DMS79 treated with DMSO at 0.1 percent for 48 hours (cell line): ENCODE measurements around the gene GRM5.

ENCODE experiments used
- DNase-seq: peaks from one replicate; lab custom pipeline; 2025; lab: John Stamatoyannopoulos, UW

Gene GRM5

DNA sequence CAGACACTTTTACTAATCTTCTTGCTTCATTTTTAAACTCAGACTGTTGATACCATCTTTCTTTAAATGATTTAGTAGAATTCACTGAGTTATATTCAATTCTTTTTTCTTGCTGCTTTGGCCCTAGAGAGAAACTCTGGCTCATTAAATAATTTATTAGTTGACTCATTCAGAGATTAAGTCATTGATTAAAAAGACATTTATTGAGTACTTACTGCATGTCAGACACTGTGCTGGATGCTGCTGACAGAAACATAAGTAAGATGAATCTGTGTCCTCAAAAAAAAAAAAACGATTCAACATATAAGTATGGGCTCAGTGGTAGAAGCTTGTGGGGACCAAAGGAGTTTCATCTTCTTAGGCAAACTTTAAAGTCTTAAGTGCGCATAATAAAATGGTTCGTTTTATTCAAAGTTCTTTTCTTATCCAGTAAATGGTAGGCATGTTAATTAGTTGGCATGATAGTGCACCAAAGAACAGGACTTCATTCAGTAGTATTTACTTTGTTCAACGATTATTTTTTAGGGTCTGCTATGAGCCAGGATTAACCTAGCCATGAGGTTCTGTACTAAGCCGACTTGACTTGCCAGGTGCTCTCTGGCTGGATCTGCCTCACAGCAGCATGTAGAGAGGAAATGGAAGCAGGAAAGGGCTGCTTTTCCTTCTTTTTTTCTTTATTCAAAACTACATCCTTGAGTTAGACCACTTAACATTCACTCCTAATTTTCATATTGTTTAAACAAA lies 447.3 kb downstream of the GRM5 start:
- no peak for DNase-seq

DNA sequence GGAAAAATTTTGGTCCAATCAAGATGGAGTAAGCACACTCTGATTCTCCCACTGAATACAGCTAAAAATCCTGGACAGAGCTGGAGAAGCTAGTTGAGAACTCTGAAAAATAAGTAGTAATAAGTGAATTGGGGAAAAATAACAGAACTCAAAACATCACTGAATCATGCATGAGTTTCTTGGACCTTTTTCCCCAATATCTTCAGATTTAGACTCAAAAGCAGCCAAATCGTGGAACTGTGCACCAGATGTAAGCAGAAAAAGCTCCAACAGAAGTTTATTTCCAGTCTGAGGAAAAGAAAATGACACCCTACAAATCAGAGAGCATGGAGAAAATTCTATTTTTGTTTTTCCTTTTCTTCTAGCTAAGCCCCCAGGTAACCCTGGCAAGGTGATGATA lies 448.6 kb downstream of the GRM5 start:
- DNase-seq, result no peak

DNA sequence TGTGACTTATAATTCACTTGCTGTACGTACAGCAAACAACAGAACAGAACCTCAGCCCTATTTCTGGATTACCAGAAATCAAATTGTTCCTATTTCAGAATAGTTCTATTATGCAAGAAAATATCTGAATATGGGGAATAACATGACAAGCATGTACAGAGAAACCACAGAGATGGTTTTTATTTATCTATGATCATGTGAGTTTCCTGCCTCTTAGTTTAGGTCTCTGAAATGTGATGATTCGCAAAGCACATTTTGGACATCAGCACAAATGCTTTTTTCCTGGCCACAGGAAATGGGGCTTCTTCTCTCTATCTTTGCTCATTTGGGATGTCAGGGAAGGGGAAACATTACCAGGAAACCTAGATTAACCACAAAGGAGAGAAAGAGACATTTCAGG lies 461.5 kb downstream of the GRM5 start:
- no peak for DNase-seq

DNA sequence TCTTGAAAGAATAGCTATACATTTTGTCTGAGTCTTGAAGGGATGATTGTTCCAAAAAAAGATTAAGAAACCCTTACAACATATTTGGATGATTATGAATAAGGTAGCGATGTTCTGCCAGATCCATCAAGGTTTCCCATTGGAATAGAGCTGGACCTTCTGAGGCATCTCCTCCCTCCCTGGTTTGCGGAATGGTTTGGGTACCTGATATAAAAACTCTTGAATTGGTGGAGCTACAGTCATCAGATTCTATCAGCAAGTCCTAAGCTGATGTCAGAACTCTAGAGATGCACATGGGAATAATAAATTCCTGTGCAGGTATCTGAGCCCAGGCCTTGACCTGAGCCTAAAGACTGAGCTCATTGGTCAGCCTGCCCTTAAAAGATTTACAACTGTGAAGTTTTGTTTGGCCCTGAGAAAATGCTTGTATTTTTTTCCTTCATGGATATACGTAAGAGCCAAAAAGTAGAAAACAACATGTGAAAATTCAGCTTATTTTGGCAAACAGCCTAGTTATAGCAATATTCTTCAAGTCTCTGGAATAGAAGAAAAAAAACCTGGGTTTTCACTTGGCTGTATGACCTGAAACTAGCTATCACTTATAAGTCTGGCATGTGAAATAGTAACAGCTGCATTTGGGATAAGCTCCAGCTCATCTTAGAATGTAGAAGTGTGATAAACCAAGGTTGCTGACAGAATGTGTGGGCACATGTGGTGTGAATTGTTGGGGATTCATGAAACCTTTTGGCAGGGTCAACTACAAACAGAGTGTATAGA lies 462.5 kb downstream of the GRM5 start:
- no peak for DNase-seq

DNA sequence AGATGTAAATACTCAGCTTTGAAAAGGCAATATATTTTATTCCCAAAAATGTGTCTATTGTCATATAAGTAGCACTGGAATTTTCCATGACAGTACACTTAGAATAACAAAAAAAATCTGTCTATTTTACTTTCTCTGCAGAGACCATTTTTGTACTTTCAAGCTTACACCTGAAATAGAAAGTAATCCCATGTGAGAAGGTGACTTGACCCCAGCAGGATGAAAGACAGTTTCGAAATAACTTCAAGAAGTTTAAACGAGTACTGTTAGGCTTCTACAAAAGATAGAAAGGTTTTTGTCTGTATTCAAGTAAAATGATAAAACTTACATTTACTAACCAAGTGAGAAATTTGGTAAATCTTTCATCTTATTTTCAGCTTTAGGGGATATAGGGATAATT lies 468.4 kb downstream of the GRM5 start:
- DNase-seq, result no peak

DNA sequence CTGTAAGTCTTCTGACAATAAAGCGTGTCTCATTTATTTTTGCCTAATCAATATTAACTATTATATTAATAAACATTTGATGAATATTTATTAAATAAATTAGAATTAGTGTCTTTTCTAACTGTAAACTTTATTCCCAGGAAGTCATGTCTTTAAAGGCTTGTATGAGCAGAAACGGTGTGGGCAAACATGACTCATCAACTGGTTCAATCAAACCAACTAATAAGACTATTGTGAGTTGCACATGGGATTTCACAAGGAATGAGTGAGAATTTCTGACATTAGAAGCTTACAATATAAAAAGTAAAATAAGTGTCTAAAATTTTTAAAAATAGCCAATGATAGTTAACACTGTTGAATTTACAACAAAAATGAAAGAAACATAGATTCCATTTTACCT lies 469.0 kb downstream of the GRM5 start:
- DNase-seq, result no peak

DNA sequence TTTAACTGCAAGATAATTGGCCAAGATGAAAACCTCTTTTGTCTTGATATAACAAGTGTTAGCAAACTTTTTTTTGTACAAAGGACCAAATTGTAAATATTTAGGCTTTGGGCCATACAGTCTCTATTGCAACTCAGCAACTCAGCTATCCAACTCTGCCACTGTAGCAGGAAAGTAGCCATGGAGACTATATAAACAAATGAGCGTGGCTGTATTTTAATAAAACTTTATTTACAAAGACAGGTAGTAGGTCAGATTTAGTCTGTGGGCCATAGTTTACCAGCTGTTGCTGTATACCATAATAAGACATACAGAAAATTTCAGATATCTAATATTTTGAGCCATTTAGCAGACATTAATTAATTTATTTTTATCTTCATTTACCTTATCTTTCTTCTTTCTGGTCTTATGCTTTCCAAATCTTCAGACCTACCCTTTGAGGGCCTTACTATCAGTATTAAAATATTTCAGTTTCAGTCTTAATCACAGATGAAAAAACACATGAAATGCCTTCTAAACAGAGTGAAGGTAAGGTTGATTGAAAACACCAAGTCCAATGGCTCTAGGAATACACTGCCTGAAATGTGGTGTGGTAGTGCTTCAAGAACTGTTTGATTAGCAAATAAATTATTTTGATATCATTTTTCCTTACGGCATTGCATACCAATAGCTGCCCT lies 471.4 kb downstream of the GRM5 start:
- DNase-seq, result no peak

DNA sequence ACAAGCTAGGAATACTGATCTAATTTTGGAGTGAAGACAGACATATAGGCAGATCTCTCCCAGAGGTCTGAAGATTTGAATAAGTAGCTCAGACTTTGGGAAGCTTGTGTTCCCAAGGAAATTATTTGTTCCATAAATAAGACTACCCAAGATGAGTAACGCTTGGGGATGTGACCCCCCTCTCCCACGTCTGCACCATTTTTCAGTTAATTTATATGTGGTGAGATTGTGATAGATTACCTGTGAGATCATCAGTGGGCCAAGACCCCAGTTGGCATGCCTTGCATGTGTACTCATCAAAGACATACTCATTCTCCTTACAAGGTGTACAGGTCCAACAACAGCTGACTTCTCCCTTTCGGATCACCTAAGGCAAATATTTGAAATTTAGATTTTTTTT lies 475.4 kb downstream of the GRM5 start:
- DNase-seq, result no peak

DNA sequence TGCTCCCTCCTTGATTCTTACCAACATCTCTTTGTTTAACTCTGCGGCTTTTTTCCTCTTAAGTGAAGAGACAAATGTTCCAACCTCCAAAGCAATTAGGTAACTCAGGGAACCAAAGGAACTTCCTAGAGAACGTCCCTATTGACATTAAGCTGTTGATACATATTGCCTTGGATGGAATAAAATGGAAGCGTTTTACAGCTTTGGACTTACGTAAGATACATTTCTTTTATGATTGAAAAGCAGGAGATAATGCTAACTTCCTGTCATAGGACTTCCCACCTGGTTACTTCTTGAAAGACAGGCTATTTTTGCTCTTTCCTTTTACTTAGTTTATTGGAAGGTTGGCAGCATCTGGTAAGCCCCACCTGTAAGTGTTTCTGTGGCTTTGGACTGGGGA lies 482.5 kb downstream of the GRM5 start:
- DNase-seq, result no peak

DNA sequence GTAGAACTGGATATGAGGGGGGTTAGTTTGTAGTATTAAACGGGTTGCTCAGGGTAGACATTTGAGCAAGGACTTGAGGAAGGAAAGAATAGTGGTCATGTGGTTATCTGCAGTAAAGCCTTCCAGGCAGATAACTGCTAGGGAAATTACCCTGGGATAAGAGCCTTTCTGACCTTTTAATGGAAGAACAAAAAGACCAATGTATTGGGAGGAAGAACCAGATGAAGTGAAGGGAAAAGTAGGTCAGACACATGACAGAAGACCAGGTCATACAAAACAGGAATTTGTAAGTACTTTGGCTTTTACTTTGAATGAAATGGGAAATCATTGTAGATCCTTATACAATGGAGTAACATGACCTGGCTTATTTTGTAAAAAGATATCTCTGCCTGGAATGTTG lies 486.3 kb downstream of the GRM5 start:
- no peak for DNase-seq

DNA sequence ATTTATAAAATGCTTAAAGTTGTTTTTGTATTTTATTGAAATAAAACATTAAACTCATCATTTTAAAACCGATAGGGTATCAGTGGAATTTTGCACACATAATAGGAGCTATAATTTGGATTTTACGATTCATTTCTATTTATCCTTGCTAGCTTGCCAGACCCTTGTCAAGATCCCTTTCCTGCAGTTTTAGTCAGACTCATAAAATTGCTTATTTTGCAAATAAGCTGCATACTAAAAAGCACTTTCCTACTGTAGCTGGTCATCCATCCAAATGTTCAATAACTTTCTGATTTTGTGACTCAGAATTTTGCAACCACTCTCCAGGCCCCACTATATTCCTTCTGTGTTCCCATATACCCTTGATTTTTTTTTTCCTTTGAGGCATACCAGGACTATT lies 489.0 kb downstream of the GRM5 start:
- no peak for DNase-seq

DNA sequence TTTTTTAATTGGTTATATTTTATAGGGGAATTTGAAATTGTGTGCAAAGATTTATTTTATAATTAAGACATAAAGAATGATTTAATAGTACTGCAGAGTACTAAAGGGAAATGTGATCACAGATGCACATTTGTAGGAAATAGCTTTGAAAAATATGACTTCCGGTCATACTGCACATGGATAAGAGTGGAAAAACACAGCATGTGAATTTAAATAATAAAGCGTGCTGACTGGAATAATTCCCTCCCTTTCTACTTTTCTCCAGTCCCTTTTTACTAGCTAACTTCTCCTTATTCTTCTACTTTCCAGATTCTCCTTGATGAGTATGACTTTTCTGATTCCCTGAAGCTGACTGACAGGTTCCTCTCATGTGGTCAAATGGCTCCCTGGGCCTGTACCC lies 489.9 kb downstream of the GRM5 start:
- DNase-seq, result no peak

DNA sequence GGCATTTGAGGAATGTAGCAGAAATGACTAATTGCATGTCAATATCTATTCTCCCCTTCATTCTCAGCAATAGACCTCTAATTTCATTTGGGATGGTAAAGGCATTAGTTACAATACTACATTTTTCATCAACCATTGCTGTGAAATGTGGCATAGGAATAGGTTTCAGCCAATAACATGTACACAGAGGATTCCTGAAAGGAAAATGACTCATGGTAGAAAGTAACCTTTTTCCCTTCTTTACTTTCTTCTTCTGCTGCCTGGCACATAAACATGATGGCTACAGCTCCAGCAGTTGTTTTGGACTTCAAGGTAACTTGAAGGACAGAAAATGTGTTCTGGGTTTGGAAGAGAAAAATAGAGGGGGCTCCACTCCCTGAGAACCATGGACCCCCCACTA lies 496.4 kb downstream of the GRM5 start:
- DNase-seq, result no peak

DNA sequence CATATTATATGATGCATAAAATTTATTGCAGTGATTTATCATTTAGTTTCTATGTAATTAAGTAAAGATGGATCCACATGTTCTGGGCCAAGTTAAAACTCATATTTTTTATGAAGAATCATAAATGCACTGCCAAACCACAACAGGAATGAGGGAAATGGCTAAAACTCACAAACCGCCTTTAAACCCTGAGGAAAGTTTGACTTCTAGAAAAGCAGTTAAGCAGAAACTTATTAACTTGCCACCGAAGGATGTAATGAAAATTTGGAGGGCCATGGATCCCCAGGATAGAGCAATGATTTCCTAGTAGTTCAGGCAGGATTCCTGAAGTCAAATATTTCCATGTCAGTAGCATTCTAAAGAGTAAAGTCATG lies 510.0 kb downstream of the GRM5 start:
- DNase-seq, result no peak

DNA sequence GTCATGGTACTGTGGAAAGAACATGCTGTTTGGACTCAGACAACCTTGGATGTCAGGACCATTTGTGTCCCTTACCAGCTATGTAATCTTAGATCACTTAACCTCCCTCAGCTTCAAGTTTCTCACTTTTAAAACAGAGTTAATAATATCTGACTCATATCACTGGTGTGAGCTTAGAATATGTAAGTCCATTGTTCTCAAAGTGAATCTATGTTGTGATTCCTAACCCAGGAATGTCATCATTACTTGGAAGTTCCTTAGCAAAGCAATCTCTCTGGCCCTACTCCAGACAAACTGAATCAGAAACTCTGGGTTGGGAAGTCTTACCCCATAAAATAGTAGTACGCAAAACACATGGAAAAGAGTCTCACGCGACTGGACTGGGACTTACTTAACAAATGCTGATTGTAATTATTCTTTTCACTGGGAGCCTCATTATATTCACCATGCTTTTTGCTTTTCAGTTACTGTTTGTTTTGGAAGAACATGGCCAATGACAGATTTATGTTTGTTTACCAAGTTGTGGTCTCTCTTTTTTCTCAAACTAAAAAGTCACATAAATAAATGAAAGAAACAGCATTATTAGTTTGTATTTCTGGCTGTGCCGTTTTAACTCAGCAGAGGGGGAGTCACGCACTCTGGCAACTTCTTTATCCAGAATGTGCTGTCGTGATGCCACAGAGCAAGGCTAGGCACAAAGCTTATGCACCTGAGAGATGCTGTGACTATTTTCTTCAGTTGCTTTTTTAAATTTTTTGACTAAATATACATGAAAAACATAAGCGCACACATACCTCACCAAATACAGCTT lies 510.6 kb downstream of the GRM5 start:
- DNase-seq, result no peak

DNA sequence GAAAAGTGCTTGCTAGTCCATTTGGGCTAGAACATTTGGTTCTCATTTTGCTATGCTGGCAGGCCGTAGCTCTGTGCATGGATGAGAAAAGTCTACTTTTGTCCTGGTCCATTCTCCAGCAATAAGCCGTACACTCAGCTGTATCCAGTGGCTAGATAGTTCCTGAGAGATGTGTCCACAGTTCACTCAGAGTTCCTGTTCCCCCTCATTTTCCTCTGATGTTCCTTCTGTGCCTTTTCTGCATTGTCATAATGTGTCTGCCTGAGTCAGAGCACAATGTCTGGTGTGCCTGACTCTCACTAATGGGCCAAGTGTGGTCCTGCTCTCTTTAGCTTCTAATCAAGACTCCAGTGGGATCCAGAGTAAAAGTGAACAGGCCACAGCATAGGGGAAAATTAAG lies 512.6 kb downstream of the GRM5 start:
- no peak for DNase-seq

DNA sequence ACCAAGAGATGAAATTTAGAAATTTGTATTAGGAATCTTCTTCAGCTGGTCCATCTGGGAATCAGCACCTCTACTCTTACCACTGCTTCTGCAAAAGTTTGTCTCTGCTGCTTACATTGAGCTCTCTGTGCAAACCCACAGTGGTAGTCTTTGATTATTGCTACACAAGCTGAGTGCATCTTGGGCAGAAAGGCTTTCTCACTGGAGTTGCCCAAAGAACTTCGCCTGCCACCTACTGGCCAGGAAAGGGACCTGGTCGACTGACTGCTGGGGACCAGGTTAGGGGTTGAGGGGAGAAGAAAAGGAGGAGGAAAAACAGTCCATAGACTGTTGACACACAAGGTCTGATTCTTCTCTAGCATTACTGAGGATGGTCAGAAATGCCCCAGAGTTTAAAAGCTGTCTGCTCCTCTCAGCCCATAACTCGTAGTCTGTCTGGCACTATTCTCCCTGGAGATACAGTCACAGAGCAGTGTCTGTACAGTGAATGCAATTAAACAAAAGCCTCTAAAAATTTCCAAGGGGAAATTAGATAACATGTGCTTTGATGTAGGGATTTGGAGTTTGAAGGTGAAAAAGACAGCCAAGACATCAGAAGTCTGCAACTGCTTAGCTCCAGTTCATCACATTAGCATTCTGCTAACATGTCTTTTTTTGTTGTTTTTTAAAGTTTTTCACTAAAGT lies 513.3 kb downstream of the GRM5 start:
- no peak for DNase-seq

DNA sequence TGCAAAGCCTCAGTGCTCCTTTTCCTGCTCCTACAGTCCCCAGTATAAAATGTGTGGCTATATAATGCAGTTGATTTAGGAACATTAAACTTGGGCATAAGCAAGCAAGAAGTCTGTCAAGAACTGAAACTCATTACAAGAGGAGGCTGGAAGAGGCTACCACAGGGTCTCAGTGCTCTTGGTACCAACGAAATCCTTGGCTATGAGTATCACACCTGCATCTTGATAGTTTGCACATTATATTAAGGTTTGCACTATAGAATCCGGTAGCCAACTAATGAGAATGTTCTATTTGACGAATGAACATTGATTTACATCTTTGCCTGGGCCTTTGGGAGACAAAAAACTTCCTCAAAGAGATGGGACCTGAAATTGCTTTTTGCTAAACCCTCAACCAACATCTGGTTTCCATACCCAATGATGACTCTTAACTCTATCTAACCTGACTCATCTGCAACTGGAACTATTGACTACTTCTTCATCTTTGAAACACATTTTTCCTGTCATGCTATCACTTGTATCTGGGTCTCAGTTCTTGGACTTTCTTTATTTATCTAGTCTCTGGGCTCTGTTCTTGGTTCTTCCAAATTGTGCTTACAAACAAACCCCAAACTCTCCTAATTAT lies 521.0 kb downstream of the GRM5 start:
- no peak for DNase-seq

DNA sequence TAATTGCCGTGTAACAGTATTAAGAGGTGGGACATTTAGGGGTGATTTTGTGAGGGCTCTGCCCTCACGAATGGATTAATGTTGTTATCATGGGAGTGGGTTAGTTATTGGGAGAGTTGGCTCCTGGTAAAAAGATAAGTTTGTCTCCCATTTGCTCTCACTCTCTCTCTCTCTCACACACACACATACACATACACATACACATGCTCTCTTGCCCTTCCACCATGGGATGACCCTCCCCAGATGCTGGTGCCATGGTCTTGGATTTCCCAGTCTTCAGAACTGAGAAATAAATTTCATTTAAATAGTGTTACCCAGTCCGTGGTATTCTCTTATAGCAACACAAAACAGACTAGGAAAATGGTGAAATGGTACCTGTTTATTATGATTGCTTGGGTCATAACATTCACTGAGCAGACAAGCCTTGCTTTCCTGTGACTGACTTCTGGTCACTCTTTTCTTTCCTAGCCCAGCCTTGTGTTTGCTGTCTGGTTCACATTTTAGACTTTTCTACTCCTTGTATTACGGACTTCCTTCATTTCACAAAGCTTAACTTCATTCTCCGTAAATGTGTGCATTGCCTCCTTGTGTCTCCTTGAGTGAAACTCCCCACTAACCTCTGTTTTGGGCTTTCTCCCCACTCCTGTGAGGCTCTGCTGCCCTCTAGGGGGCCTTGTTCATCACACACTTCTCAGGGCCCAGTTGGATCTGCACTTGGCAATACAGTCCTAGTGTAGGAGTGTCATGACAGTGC lies 521.7 kb downstream of the GRM5 start:
- DNase-seq, result no peak

DNA sequence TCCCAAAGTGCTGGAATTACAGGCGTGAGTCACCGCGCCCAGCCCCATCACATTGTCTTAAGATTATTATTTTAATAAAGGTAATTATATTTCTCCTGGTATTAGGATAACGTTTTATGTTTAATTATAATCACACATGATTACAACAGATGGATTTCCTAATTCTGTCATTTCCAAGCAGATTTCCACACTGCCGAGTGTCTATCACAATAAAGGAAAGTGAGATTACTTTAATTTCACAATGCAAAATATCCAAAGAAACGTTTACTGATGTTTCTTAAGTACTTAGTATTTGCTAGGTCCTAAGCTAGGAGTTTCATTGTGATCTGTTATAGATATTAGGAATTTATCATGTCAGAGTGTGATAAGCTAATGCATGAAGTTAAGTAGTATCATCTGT lies 524.8 kb downstream of the GRM5 start:
- DNase-seq, result no peak

DNA sequence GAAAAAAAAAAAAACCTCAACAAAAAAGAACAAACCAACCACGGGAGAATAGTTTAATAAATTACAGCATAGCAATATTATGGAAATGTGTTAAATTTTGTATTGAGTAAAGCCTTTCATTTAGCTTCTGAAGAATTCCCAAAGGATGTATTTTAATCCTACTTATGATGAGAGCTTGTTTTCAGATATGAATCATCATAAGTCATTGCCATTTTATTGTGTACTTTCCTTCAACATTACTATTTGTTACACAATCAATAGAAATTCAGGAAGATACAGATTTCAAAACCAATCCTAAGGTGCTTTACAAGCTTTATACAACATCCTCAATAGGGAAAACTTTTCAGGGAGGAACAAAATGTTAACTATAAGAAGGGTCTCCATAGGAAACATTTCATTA lies 527.7 kb downstream of the GRM5 start:
- DNase-seq, result no peak
